Calu3 (cell line): ENCODE measurements around the gene CFAP57. TPM values are rescaled to one million over a fixed set of nuclear protein-coding genes. Genes with fewer than 3 reads are reported as not detected.

ENCODE experiments used
- BruUV-seq: library from RNA; stranded (reverse); fragments of 400-500 nt; replicated peaks from 2 replicates; lab custom pipeline; 2021; lab: Mats Ljungman, UMichigan
- CTCF ChIA-PET: fragments of 300-600 bp; sonication (Branson Sonifier 250); formaldehyde crosslinking; loops from one replicate; lab custom pipeline; 2022; ENCODE audit warnings: antibody characterized with exemption; lab: Charles Lee
- DNase-seq: peaks from one replicate; pipeline ENCODE4 v3.0.0; 2022
- H3K27ac Mint-ChIP-seq: one replicate; pipeline ENCODE4 v1.8.0; 2022; ENCODE audit warnings: mixed read lengths; ENCODE audit not compliant: unreplicated experiment
- H3K27me3 Mint-ChIP-seq: one replicate; pipeline ENCODE4 v1.8.0; 2022; ENCODE audit warnings: mixed read lengths; ENCODE audit not compliant: unreplicated experiment
- H3K36me3 Mint-ChIP-seq: one replicate; pipeline ENCODE4 v1.8.0; 2022; ENCODE audit warnings: mild to moderate bottlenecking, moderate library complexity, mixed read lengths; ENCODE audit not compliant: insufficient read depth, unreplicated experiment
- H3K4me1 Mint-ChIP-seq: one replicate; pipeline ENCODE4 v1.8.0; 2022; ENCODE audit warnings: mild to moderate bottlenecking, low read depth, mixed read lengths; ENCODE audit not compliant: unreplicated experiment
- H3K4me3 Mint-ChIP-seq: one replicate; pipeline ENCODE4 v1.8.0; 2022; ENCODE audit warnings: mild to moderate bottlenecking, low read depth, moderate library complexity, mixed read lengths; ENCODE audit not compliant: unreplicated experiment
- H3K9me3 Mint-ChIP-seq: one replicate; pipeline ENCODE4 v1.8.0; 2022; ENCODE audit warnings: low read depth, mixed read lengths; ENCODE audit not compliant: unreplicated experiment
- intact Hi-C: fragments of 100-400 bp; cut with micrococcal nuclease; formaldehyde crosslinking; loops from one replicate; pipeline ENCODE4 v1.10.0; 2022; ENCODE audit not compliant: unreplicated experiment
- total RNA-seq: library from RNA; stranded (reverse); gene quantifications from 2 replicates; pipeline ENCODE4 v1.2.3, GENCODE V29; 2022
- TF ChIP-seq, protein P1 (sequence below): fragments of 200-600 bp; IDR thresholded peaks from one replicate; pipeline ENCODE4 v1.8.0; 2022; ENCODE audit warnings: antibody characterized with exemption; ENCODE audit not compliant: unreplicated experiment

CFAP57 gene
- total RNA-seq, 1 experiment from 2014 or later: 0.26 TPM

DNA sequence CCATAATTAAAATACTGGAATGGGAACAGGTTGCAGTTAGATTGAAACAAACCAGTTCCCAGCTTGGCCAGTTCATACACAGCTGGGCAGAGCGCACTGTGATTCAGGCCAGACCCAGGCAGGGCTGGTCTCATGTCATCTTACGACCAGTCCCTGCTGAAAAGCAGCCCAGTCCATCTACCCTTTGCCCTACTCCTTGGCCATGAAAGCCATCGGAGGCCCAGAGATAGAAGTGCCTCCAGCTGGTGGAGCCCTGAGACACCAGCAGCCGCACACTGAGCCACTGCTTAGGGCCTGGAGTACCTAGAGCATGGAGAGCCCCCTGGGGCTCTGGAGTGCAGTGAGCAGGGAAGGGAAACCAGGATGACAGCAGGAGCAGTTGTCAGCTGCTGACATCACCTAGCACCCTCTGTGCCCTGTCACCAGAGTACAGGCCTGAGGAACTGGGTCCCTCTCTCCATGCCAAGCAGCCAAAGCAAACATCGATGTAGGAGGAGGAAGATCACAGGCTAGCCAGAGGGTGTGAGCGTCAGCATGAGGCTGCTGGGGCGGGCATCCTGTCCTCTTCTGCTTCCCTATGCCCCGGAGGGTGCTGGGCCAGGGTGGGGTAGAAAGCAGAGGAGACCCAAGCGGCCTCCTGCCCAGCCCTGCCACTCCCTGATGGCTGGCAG lies 63.5 kb downstream of the CFAP57 start:
- peaks cover 33% of the 10 kb centered on the region for H3K4me1 Mint-ChIP-seq

DNA sequence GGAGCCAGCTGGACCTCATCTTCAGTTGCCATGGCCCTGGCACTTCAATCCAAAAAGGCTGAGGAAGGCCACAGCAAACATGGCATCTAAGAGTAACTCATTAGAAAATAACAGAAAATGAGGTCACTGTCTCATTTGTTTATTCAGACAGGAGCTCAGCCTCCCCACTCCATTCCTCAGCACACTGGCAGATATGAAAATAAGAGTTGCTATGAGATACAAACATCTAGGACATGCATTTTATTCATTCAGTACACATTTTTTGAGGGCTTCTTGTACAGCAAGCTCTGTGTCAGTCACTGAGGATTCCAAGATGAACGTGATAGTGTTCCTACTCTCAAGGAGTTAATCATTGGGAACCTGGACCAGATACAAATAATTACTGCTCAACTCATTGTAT lies 65.0 kb downstream of the CFAP57 start:
- Mint-ChIP-seq H3K27me3 (no peaks in the 10 kb centered on the region), H3K9me3 (peaks cover 5% of the 10 kb centered on the region), H3K4me1 (peaks cover 37% of the 10 kb centered on the region), H3K4me3 (no peak overlapping the region), H3K36me3 (no peaks in the 10 kb centered on the region), H3K27ac (no peak overlapping the region)
- CTCF ChIA-PET: interaction anchor here (1.1 to 1.9 kb wide), 2 partner anchors 121 to 147 kb away, joined by 4 to 8 read pairs; partner anchors contain the start of gene CDC20
- TF ChIP-seq, protein P1, sequence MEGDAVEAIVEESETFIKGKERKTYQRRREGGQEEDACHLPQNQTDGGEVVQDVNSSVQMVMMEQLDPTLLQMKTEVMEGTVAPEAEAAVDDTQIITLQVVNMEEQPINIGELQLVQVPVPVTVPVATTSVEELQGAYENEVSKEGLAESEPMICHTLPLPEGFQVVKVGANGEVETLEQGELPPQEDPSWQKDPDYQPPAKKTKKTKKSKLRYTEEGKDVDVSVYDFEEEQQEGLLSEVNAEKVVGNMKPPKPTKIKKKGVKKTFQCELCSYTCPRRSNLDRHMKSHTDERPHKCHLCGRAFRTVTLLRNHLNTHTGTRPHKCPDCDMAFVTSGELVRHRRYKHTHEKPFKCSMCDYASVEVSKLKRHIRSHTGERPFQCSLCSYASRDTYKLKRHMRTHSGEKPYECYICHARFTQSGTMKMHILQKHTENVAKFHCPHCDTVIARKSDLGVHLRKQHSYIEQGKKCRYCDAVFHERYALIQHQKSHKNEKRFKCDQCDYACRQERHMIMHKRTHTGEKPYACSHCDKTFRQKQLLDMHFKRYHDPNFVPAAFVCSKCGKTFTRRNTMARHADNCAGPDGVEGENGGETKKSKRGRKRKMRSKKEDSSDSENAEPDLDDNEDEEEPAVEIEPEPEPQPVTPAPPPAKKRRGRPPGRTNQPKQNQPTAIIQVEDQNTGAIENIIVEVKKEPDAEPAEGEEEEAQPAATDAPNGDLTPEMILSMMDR: no peak
- BruUV-seq: no TSS peak
- intact Hi-C loops: loop anchor here (5.0 kb wide), 1 partner anchor 120 kb away; the partner anchor contains the start of gene CDC20
- DNase-seq: no peak

More for the DNA sequence above, 63.5 kb downstream of the CFAP57 start:
- TF ChIP-seq, protein P1: no peak
- intact Hi-C loops: loop anchor here (5.0 kb wide), 1 partner anchor 122 kb away; the partner anchor contains the start of gene CDC20
- DNase-seq: no peak
- H3K9me3 Mint-ChIP-seq: peaks cover 4% of the 10 kb centered on the region
- no peak overlapping the region for H3K4me3 Mint-ChIP-seq
- CTCF ChIA-PET: interaction anchor here (1.9 kb wide), 1 partner anchor 123 kb away, joined by 8 read pairs; the partner anchor contains the start of gene CDC20
- H3K27ac Mint-ChIP-seq: no peak overlapping the region
- H3K36me3 Mint-ChIP-seq: no peaks in the 10 kb centered on the region
- H3K27me3 Mint-ChIP-seq: no peaks in the 10 kb centered on the region
- BruUV-seq: no TSS peak

- H3K27ac Mint-ChIP-seq: no peak overlapping the region
- BruUV-seq: no TSS peak
Observed at GRCh38 chr1:43238085-43238484, 66.0 kb downstream of the CFAP57 start.

DNA sequence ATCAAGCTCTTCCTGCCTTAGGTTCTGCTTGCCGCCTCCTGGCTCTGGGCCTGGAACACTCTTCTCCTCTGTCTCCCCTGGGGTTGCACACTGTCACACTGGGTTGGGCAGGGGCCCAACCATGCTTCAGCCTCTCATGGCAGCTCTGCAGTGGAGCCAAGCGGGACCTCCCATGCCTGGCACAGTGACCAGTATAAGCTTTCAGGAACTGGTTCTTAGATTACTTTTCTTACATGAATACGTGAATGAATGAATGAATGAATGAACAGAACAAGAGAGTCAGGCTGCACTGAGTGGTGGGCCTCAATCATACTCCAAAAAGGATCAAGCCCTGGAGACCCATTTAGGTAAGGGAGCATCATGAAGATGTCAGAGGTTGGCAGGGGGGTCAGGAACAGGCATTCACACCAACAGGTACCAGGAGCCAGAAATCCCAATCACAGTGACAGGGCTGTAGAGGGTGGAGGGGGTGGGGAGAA lies 66.9 kb downstream of the CFAP57 start:
- Mint-ChIP-seq H3K4me3 (no peak overlapping the region), H3K9me3 (peaks cover 5% of the 10 kb centered on the region), H3K27ac (no peak overlapping the region), H3K27me3 (no peaks in the 10 kb centered on the region), H3K36me3 (no peaks in the 10 kb centered on the region), H3K4me1 (peaks cover 31% of the 10 kb centered on the region)
- CTCF ChIA-PET: interaction anchor here (0.8 to 1.6 kb wide), 4 partner anchors 12 to 144 kb away, joined by 3 to 5 read pairs (median 3); partner anchors contain the start of gene C1orf210
- no peak for DNase-seq
- BruUV-seq: no TSS peak
- intact Hi-C loops: loop anchor here (5.0 kb wide), 1 partner anchor 118 kb away; the partner anchor contains the start of gene CDC20
- TF ChIP-seq, protein P1: no peak

More at GRCh38 chr1:43238085-43238484, 66.0 kb downstream of the CFAP57 start:
- H3K4me3 Mint-ChIP-seq: no peak overlapping the region
- no peaks in the 10 kb centered on the region for H3K27me3 Mint-ChIP-seq
- CTCF ChIA-PET: interaction anchor here (1.1 to 1.4 kb wide), 2 partner anchors 11 to 146 kb away, joined by 3 to 4 read pairs; no protein-coding TSS in a partner anchor
- intact Hi-C loops: loop anchor here (5.0 kb wide), 1 partner anchor 119 kb away; the partner anchor contains the start of gene CDC20
- DNase-seq: peak; percentile 78
- H3K36me3 Mint-ChIP-seq: no peaks in the 10 kb centered on the region
- peaks cover 31% of the 10 kb centered on the region for H3K4me1 Mint-ChIP-seq
- TF ChIP-seq, protein P1: peak; percentile 57
- H3K9me3 Mint-ChIP-seq: peaks cover 5% of the 10 kb centered on the region
